Hepatocyte (in vitro differentiated cells): ENCODE measurements around the gene NOC2L.

Experiments
- CTCF ChIP-seq: fragments of 200-600 bp; sonication (generic); IDR thresholded peaks from 2 replicates; pipeline ENCODE4 v1.5.1; 2016; ENCODE audit warnings: antibody characterized with exemption, mild to moderate bottlenecking; ENCODE audit not compliant: poor library complexity
- EZH2 ChIP-seq: fragments of 200-600 bp; sonication (generic); IDR thresholded peaks from 2 replicates; pipeline ENCODE4 v1.6.1; 2016; ENCODE audit warnings: antibody characterized with exemption, mild to moderate bottlenecking, borderline replicate concordance
- EZH2phosphoT487 ChIP-seq: fragments of 200-600 bp; sonication (generic); IDR thresholded peaks from one replicate; pipeline ENCODE4 v1.6.1; 2018; ENCODE audit warnings: antibody characterized with exemption, mild to moderate bottlenecking, low read depth, moderate library complexity; ENCODE audit not compliant: unreplicated experiment, severe bottlenecking

- TF ChIP-seq CTCF (peak; percentile 43), EZH2 (no peak), EZH2phosphoT487 (no peak)
These were observed 37.8 kb downstream of the NOC2L start for GRCh38 chr1:921011-921837.
